Keratinocyte (primary cell): ENCODE measurements around the gene MXRA7. TPM values are rescaled to one million over a fixed set of nuclear protein-coding genes. Genes with fewer than 3 reads are reported as not detected.

Experiments
- DNase-seq: peaks from one replicate; pipeline ENCODE4 v3.0.0-alpha.2; 2011; ENCODE audit warnings: low read depth, missing footprints, low spot score
- FAIRE-seq: peaks from 2 replicates; lab custom pipeline; 2011; peaks lifted over from hg19 to GRCh38; lab: Jason Lieb, UNC
- H2AFZ ChIP-seq: 2 replicates; pipeline ENCODE4 v1.6.0; 2012; ENCODE audit warnings: low read length, control low read depth, inconsistent platforms; ENCODE audit not compliant: control insufficient read depth
- H3K27ac ChIP-seq: 2 replicates; pipeline ENCODE4 v1.5.1; 2011; ENCODE audit warnings: low read length; ENCODE audit not compliant: control insufficient read depth, insufficient read depth
- H3K27me3 ChIP-seq: 3 replicates; pipeline ENCODE4 v1.6.0; 2011; ENCODE audit warnings: low read length; ENCODE audit not compliant: control insufficient read depth, insufficient read depth; ENCODE audit errors: extremely low read depth
- H3K36me3 ChIP-seq, 2 experiments: 2 replicates in 1 of 2; 3 replicates in 1 of 2; pipeline ENCODE4 v1.5.1; 2011; ENCODE audit warnings: low read length in 2 of 2, mild to moderate bottlenecking in 1 of 2; ENCODE audit not compliant: control insufficient read depth in 2 of 2, insufficient read depth in 2 of 2; ENCODE audit errors: extremely low read depth in 1 of 2
- H3K4me1 ChIP-seq: 3 replicates; pipeline ENCODE4 v1.5.1; 2011; ENCODE audit warnings: low read length; ENCODE audit not compliant: control insufficient read depth, insufficient read depth; ENCODE audit errors: extremely low read depth
- H3K4me2 ChIP-seq: 3 replicates; pipeline ENCODE4 v1.6.0; 2011; ENCODE audit warnings: low read depth, low read length; ENCODE audit not compliant: control insufficient read depth, insufficient read depth; ENCODE audit errors: extremely low read depth
- H3K4me3 ChIP-seq, 3 experiments: fragments of 200-600 bp in 1 of 3; sonication (generic) in 1 of 3; 2 replicates in 2 of 3; 3 replicates in 1 of 3; pipeline ENCODE4 v1.5.1; 2011 to 2016; ENCODE audit warnings: low read length in 3 of 3, mild to moderate bottlenecking in 3 of 3, control low read depth in 2 of 3, inconsistent platforms in 1 of 3, low read depth in 1 of 3, mixed read lengths in 1 of 3, mixed run types in 1 of 3, moderate library complexity in 1 of 3; ENCODE audit not compliant: control insufficient read depth in 2 of 3, insufficient read depth in 2 of 3; ENCODE audit errors: extremely low read depth in 1 of 3
- H3K79me2 ChIP-seq: 2 replicates; pipeline ENCODE4 v1.6.0; 2012; ENCODE audit warnings: low read length; ENCODE audit not compliant: control insufficient read depth, insufficient read depth
- H3K9ac ChIP-seq: 3 replicates; pipeline ENCODE4 v1.6.0; 2011; ENCODE audit warnings: low read length; ENCODE audit not compliant: control insufficient read depth, insufficient read depth; ENCODE audit errors: extremely low read depth
- H3K9me1 ChIP-seq: 3 replicates; pipeline ENCODE4 v1.6.0; 2011; ENCODE audit warnings: low read length; ENCODE audit not compliant: control insufficient read depth, insufficient read depth; ENCODE audit errors: extremely low read depth
- H3K9me3 ChIP-seq: 2 replicates; pipeline ENCODE4 v1.5.1; 2012; ENCODE audit warnings: low read depth, low read length; ENCODE audit not compliant: control insufficient read depth
- H4K20me1 ChIP-seq: 3 replicates; pipeline ENCODE4 v1.6.0; 2011; ENCODE audit warnings: low read length; ENCODE audit not compliant: control insufficient read depth, insufficient read depth; ENCODE audit errors: extremely low read depth
- EZH2 ChIP-seq: IDR thresholded peaks from one replicate; pipeline ENCODE4 v1.6.1; 2012; ENCODE audit warnings: inconsistent platforms, mild to moderate bottlenecking, low read length, moderate library complexity
- dilution Hi-C: fragments of 300-500 bp; cut with MboI; formaldehyde crosslinking; loops from one replicate; pipeline ENCODE4 v1.7.0; 2020; ENCODE audit warnings: low sequenced_read_pairs; ENCODE audit not compliant: extremely low pct_ligation_motif_present
- polyA plus RNA-seq, 5 experiments: library from polyadenylated mRNA; depleted of rRNA in 3 of 5; stranded (reverse) in 3 of 5; stranded (forward) in 1 of 5; unstranded in 1 of 5; fragments of >200 nt; gene quantifications; 1 replicate in 1 of 5; 2 replicates in 3 of 5; 3 replicates in 1 of 5; pipeline versions ENCODE4 v1.2.1 to v1.2.3, GENCODE V29; 2011 to 2012; ENCODE audit warnings: missing spikeins in 2 of 5, low read depth in 1 of 5, low replicate concordance in 1 of 5
- TF ChIP-seq, protein P1 (sequence below), 3 experiments: IDR thresholded peaks in 1 of 3; conservative IDR thresholded peaks in 1 of 3; optimal IDR thresholded peaks in 1 of 3; 2 replicates in 2 of 3; 3 replicates in 1 of 3; pipeline versions ENCODE3 to v1.5.1; 2011; ENCODE audit warnings: low read length in 3 of 3, mild to moderate bottlenecking in 3 of 3, moderate library complexity in 2 of 3, control low read depth in 1 of 3, inconsistent platforms in 1 of 3; ENCODE audit not compliant: insufficient read depth in 2 of 3; ENCODE audit errors: extremely low read depth in 1 of 3

Gene MXRA7
- polyA plus RNA-seq, 1 donor (not counting 4 experiments of a cell fraction or from before 2014, with no cell fraction given), result 118 TPM

GRCh38 chr17:76675648-76676047, 35.1 kb downstream of the MXRA7 start:
- DNase-seq (no peak), FAIRE-seq (no peak)
- Histone ChIP-seq H2AFZ (no peak overlapping the region), H4K20me1 (no peaks in the 10 kb centered on the region), H3K4me2 (no peak overlapping the region), H3K9me1 (no peaks in the 10 kb centered on the region), H3K27ac (no peak overlapping the region), H3K9me3 (no peaks in the 10 kb centered on the region), H3K4me3 (no peak overlapping the region), H3K9ac (no peak overlapping the region), H3K79me2 (no peaks in the 10 kb centered on the region), H3K27me3 (no peaks in the 10 kb centered on the region), H3K36me3 (peaks cover 0 to 1% of the 10 kb centered on the region in 2 experiments), H3K4me1 (peaks cover 12% of the 10 kb centered on the region)
- dilution Hi-C loops, result no loop called here
- no peak for TF ChIP-seq EZH2
- TF ChIP-seq, protein P1, sequence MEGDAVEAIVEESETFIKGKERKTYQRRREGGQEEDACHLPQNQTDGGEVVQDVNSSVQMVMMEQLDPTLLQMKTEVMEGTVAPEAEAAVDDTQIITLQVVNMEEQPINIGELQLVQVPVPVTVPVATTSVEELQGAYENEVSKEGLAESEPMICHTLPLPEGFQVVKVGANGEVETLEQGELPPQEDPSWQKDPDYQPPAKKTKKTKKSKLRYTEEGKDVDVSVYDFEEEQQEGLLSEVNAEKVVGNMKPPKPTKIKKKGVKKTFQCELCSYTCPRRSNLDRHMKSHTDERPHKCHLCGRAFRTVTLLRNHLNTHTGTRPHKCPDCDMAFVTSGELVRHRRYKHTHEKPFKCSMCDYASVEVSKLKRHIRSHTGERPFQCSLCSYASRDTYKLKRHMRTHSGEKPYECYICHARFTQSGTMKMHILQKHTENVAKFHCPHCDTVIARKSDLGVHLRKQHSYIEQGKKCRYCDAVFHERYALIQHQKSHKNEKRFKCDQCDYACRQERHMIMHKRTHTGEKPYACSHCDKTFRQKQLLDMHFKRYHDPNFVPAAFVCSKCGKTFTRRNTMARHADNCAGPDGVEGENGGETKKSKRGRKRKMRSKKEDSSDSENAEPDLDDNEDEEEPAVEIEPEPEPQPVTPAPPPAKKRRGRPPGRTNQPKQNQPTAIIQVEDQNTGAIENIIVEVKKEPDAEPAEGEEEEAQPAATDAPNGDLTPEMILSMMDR (optimal IDR thresholded peaks at IDR 0.05 in 1 of 3, IDR thresholded peaks at IDR 0.05 in 1 of 3, conservative IDR thresholded peaks at IDR 0.05 in 1 of 3; ENCODE audit: extremely low read depth in 1 of 3, insufficient read depth in 2 of 3, low read length in 3 of 3), result no peak

- no peaks in the 10 kb centered on the region for H3K9me3 ChIP-seq
- FAIRE-seq (no peak), DNase-seq (no peak)
- H3K36me3 ChIP-seq, result no peaks in the 10 kb centered on the region
- dilution Hi-C loops, result no loop called here
- H3K27ac ChIP-seq, result no peak overlapping the region
- no peaks in the 10 kb centered on the region for H3K9me1 ChIP-seq
- H4K20me1 ChIP-seq, result no peaks in the 10 kb centered on the region
- H3K79me2 ChIP-seq, result no peaks in the 10 kb centered on the region
- no peak for TF ChIP-seq EZH2
- TF ChIP-seq, protein P1 (optimal IDR thresholded peaks at IDR 0.05 in 1 of 3, IDR thresholded peaks at IDR 0.05 in 1 of 3, conservative IDR thresholded peaks at IDR 0.05 in 1 of 3; ENCODE audit: extremely low read depth in 1 of 3, insufficient read depth in 2 of 3, low read length in 3 of 3), result no peak
- no peak overlapping the region for H2AFZ ChIP-seq
- no peak overlapping the region for H3K4me2 ChIP-seq
- H3K4me1 ChIP-seq, result peaks cover 17% of the 10 kb centered on the region
- no peaks in the 10 kb centered on the region for H3K27me3 ChIP-seq
- no peak overlapping the region for H3K4me3 ChIP-seq
- H3K9ac ChIP-seq, result no peak overlapping the region
Observed at GRCh38 chr17:76674600-76674999, 36.2 kb downstream of the MXRA7 start.
